ENCODE data around the gene FAM110C.
A peak's percentile ranks its signal among the peaks of the same experiment; 100 is the strongest.
"Not testable (repeated sequence)": the region's sequence is repeated elsewhere in the genome, so short reads cannot be mapped to it uniquely, and the experiment has no call there.

Gene FAM110C

DNA sequence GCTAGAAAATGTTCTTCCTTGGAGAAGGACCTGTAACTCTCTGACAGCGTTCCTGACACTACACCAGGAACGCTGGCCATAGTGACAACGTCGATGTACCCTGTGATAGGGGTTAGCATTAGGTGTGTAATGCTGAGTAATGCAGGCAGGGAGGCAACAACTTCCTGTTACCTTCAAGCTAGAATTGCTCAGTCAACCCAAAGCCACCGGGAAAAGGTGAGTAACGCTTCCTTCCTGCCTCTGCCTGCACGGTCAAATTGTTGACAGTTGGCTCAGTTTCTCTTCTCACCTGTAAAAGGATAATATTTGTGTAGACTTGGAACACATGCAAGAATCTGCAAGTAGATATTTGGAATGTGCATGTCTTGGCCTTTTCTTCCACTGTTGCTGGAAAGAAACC, 12.7 kb downstream of the FAM110C start:
- Histone ChIP-seq H4K20me1 (no peaks in the 10 kb centered on the region), H3K4me1 (peaks cover 0 to 32% (median 25%) of the 10 kb centered on the region in 10 experiments; a peak in 19 of 20 replicates), H3K27me3 (no peaks in the 10 kb centered on the region), H3K27ac (no peak overlapping the region), H3K4me2 (peak overlapping the region; percentile 1 to 71 (median 53); a peak in 19 of 22 replicates), H3K4me3 (no peak overlapping the region), H3K9me3 (replicated peaks in 1 of 11) (peaks cover 0 to 18% (median 0%) of the 10 kb centered on the region in 11 experiments; a peak in 4 of 22 replicates), H3K9ac (no peak overlapping the region), H3K36me3 (no peaks in the 10 kb centered on the region)
- TF ChIP-seq Cebpa-rat (IDR thresholded peaks at IDR 0.05): no peak

GRCh38 chr2:32068-32467, 14.2 kb downstream of the FAM110C start:
- Histone ChIP-seq H3K4me3 (no peak overlapping the region), H3K27me3 (no peaks in the 10 kb centered on the region), H3K9ac (no peak overlapping the region), H4K20me1 (no peaks in the 10 kb centered on the region), H3K27ac (no peak overlapping the region), H3K4me1 (peaks cover 6 to 47% (median 40%) of the 10 kb centered on the region in 10 experiments), H3K4me2 (no peak overlapping the region), H3K36me3 (no peaks in the 10 kb centered on the region), H3K9me3 (replicated peaks in 1 of 11) (peaks cover 0 to 18% (median 0%) of the 10 kb centered on the region in 11 experiments; a peak in 4 of 22 replicates)
- TF ChIP-seq Cebpa-rat (IDR thresholded peaks at IDR 0.05): no peak

GRCh38 chr2:29253-29652, 17.1 kb downstream of the FAM110C start:
- no peak for TF ChIP-seq Cebpa-rat (IDR thresholded peaks at IDR 0.05)
- no peaks in the 10 kb centered on the region for H4K20me1 ChIP-seq
- H3K4me1 ChIP-seq: peaks cover 6 to 68% (median 57%) of the 10 kb centered on the region in 10 experiments
- no peaks in the 10 kb centered on the region for H3K27me3 ChIP-seq
- no peaks in the 10 kb centered on the region for H3K36me3 ChIP-seq
- no peak overlapping the region for H3K4me3 ChIP-seq
- H3K9ac ChIP-seq: no peak overlapping the region
- H3K9me3 ChIP-seq (replicated peaks in 1 of 11): peaks cover 0 to 18% (median 0%) of the 10 kb centered on the region in 11 experiments; a peak in 3 of 22 replicates
- H3K4me2 ChIP-seq: peak overlapping the region in 9 of 11 experiments; percentile 47 to 90 (median 75); a peak in 18 of 22 replicates
- peak overlapping the region in 1 of 11 experiments; percentile 10; a peak in 1 of 22 replicates for H3K27ac ChIP-seq

DNA sequence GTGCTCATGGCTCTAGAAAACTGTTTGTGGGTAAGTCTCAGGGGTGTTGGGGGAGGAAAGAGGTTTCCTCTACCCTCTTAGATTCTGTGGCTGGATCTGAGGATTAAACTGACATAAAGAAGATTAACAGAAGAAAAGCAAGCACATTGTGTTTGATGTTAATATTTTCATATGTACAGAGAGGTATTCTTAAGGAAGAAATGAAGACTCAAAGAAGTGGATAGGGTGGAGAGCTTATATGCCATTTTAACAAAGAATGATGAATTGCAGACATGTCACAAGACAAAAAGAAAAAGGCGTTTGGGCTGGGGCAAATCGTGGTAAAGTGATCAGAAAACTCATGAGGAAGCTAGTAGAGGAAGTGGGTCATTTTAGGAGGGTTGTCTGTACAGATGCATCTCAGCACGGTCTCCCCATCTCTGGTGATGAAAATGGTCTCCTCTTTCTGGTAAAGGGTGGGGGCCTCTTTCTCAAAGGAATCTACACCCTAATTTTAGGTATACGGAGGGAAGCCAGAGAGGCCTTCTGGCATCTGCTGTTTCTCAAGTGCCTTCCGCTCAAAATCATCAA, 17.8 kb downstream of the FAM110C start:
- Histone ChIP-seq H3K4me2 (peak overlapping the region; percentile 36 to 90 (median 71)), H3K4me3 (peak overlapping the region in 2 of 10 experiments; percentile 14 to 20; a peak in 2 of 20 replicates), H3K4me1 (peaks cover 6 to 68% (median 57%) of the 10 kb centered on the region in 10 experiments), H3K27ac (peak overlapping the region in 4 of 11 experiments; percentile 2 to 44 (median 26); a peak in 5 of 22 replicates), H3K9ac (peak overlapping the region in 2 of 11 experiments; percentile 7 to 9; a peak in 2 of 22 replicates), H3K36me3 (no peaks in the 10 kb centered on the region), H3K27me3 (no peaks in the 10 kb centered on the region), H4K20me1 (no peaks in the 10 kb centered on the region), H3K9me3 (replicated peaks in 1 of 11) (peaks cover 0 to 18% (median 0%) of the 10 kb centered on the region in 11 experiments; a peak in 3 of 22 replicates)
- no peak for TF ChIP-seq Cebpa-rat (IDR thresholded peaks at IDR 0.05)

GRCh38 chr2:26891-27290, 19.4 kb downstream of the FAM110C start:
- Histone ChIP-seq H3K36me3 (no peaks in the 10 kb centered on the region), H3K27me3 (no peaks in the 10 kb centered on the region), H3K9me3 (replicated peaks in 1 of 11) (peaks cover 0 to 21% (median 8%) of the 10 kb centered on the region in 11 experiments; a peak in 10 of 22 replicates), H3K9ac (peak overlapping the region in 1 of 11 experiments; percentile 5; a peak in 1 of 22 replicates), H3K4me2 (peak overlapping the region in 10 of 11 experiments; percentile 16 to 90 (median 73); a peak in 19 of 22 replicates), H3K4me3 (no peak overlapping the region), H3K27ac (no peak overlapping the region), H4K20me1 (no peaks in the 10 kb centered on the region), H3K4me1 (peaks cover 6 to 70% (median 56%) of the 10 kb centered on the region in 10 experiments)
- TF ChIP-seq Cebpa-rat (IDR thresholded peaks at IDR 0.05): no peak

GRCh38 chr2:25543-25942, 20.8 kb downstream of the FAM110C start:
- no peaks in the 10 kb centered on the region for H3K36me3 ChIP-seq
- no peaks in the 10 kb centered on the region for H4K20me1 ChIP-seq
- H3K9me3 ChIP-seq (replicated peaks in 1 of 11): peaks cover 0 to 12% (median 5%) of the 10 kb centered on the region in 11 experiments; a peak in 9 of 22 replicates
- no peak overlapping the region for H3K9ac ChIP-seq
- H3K27me3 ChIP-seq: no peaks in the 10 kb centered on the region
- no peak overlapping the region for H3K27ac ChIP-seq
- H3K4me2 ChIP-seq: no peak overlapping the region; a peak in 1 of 22 replicates
- no peak for TF ChIP-seq Cebpa-rat (IDR thresholded peaks at IDR 0.05)
- no peak overlapping the region for H3K4me3 ChIP-seq
- peaks cover 6 to 75% (median 58%) of the 10 kb centered on the region in 10 experiments for H3K4me1 ChIP-seq

GRCh38 chr2:24591-24990, 21.7 kb downstream of the FAM110C start:
- H3K4me3 ChIP-seq, H3K9ac ChIP-seq, H4K20me1 ChIP-seq, H3K27ac ChIP-seq, H3K27me3 ChIP-seq, H3K36me3 ChIP-seq: not testable (repeated sequence)
- peak overlapping the region in 8 of 11 experiments; percentile 33 to 63 (median 45); a peak in 15 of 22 replicates for H3K4me2 ChIP-seq
- H3K9me3 ChIP-seq (replicated peaks in 1 of 11): peaks cover 0 to 12% (median 5%) of the 10 kb centered on the region in 11 experiments; a peak in 9 of 22 replicates
- peaks cover 6 to 67% (median 51%) of the 10 kb centered on the region in 10 experiments for H3K4me1 ChIP-seq

DNA sequence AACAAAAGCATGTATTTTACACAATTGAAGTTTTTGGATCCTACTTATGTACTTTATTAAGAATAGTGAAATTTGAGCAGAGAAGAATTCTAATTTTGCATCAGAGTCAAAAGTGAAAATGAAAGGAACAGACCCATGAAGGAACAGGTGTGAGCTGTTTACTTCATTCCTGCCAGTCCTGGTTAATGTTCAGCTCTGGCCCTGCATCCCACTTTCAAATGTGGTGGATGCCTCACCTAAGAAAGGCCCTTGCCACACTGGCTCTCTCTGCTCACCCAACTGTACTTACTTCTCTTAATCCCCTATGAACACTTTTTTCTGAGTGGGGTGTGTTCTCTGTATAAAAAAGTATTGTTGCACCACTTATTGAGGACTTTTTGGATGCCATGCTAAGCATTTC, 22.2 kb downstream of the FAM110C start:
- Histone ChIP-seq H3K27me3 (no peaks in the 10 kb centered on the region), H3K4me3 (no peak overlapping the region), H3K9me3 (replicated peaks in 1 of 11) (peaks cover 0 to 12% (median 5%) of the 10 kb centered on the region in 11 experiments; a peak in 9 of 22 replicates), H3K4me2 (peak overlapping the region in 8 of 11 experiments; percentile 33 to 63 (median 45); a peak in 16 of 22 replicates), H3K36me3 (no peaks in the 10 kb centered on the region), H3K9ac (no peak overlapping the region), H4K20me1 (no peaks in the 10 kb centered on the region), H3K4me1 (peaks cover 6 to 63% (median 46%) of the 10 kb centered on the region in 10 experiments), H3K27ac (no peak overlapping the region)
- no peak for TF ChIP-seq Cebpa-rat (IDR thresholded peaks at IDR 0.05)

- no peak for TF ChIP-seq Cebpa-rat (IDR thresholded peaks at IDR 0.05)
- Histone ChIP-seq H3K27ac (no peak overlapping the region), H3K9me3 (replicated peaks in 1 of 11) (peaks cover 0 to 12% (median 5%) of the 10 kb centered on the region in 11 experiments; a peak in 9 of 22 replicates), H3K36me3 (no peaks in the 10 kb centered on the region), H4K20me1 (no peaks in the 10 kb centered on the region; a peak in 1 of 22 replicates), H3K4me1 (peaks cover 4 to 54% (median 38%) of the 10 kb centered on the region in 10 experiments; a peak in 19 of 20 replicates), H3K9ac (no peak overlapping the region), H3K4me2 (peak overlapping the region in 3 of 11 experiments; percentile 47 to 58 (median 54); a peak in 3 of 22 replicates), H3K27me3 (no peaks in the 10 kb centered on the region), H3K4me3 (no peak overlapping the region)
Observed at GRCh38 chr2:23283-23682, 23.0 kb downstream of the FAM110C start.

GRCh38 chr2:22244-22643, 24.1 kb downstream of the FAM110C start:
- peak overlapping the region in 4 of 11 experiments; percentile 39 to 54 (median 50); a peak in 6 of 22 replicates for H3K4me2 ChIP-seq

DNA sequence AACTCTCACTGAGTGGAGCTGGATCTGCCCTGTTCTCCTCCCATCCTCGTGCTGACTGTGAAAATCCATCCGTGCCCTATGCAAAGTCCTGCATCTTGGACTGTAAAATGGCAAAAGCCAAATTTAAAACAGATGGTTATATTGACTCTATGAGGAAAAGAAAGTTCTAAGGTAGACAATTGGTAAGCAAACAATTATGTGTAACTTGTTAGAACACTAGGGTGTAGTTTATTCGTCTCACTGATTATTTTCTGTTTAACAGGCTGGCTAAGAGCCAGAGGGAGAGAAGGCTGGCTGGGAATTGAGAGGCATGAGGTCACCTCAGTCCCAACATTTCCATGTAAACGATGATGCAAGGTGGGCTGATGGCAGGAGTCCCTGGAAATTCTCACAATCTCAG, 26.0 kb downstream of the FAM110C start:
- H3K4me1 ChIP-seq: peaks cover 0 to 27% (median 14%) of the 10 kb centered on the region in 10 experiments; a peak in 14 of 20 replicates
- not testable (repeated sequence) for H3K4me3 ChIP-seq, H3K27me3 ChIP-seq, H4K20me1 ChIP-seq, H3K36me3 ChIP-seq, H3K4me2 ChIP-seq, H3K9ac ChIP-seq, H3K27ac ChIP-seq
- H3K9me3 ChIP-seq (replicated peaks in 1 of 11): peaks cover 0 to 12% (median 5%) of the 10 kb centered on the region in 11 experiments; a peak in 9 of 22 replicates

More at GRCh38 chr2:22244-22643, 24.1 kb downstream of the FAM110C start:
- not testable (repeated sequence) for H3K27ac ChIP-seq, H3K27me3 ChIP-seq, H4K20me1 ChIP-seq, H3K36me3 ChIP-seq, H3K4me3 ChIP-seq, H3K9ac ChIP-seq
- Histone ChIP-seq H3K9me3 (replicated peaks in 1 of 11) (peaks cover 0 to 12% (median 5%) of the 10 kb centered on the region in 11 experiments; a peak in 9 of 22 replicates), H3K4me1 (peaks cover 0 to 44% (median 28%) of the 10 kb centered on the region in 10 experiments; a peak in 16 of 20 replicates)
